Colonic mucosa (tissue), 4 donors: Measurements from ENCODE around the gene SP3. TPM values are rescaled to one million over a fixed set of nuclear protein-coding genes. Genes with fewer than 3 reads are reported as not detected.

Source experiments
- DNase-seq: peaks from one replicate; pipeline ENCODE4 v3.0.0-alpha.2; 2020
- H3K27ac ChIP-seq: fragments of 200-600 bp; one replicate; pipeline ENCODE4 v1.8.0; 2021
- H3K27me3 ChIP-seq: fragments of 200-600 bp; one replicate; pipeline ENCODE4 v1.8.0; 2021
- H3K36me3 ChIP-seq: fragments of 200-600 bp; one replicate; pipeline ENCODE4 v1.8.0; 2021
- H3K4me1 ChIP-seq: fragments of 200-600 bp; one replicate; pipeline ENCODE4 v1.8.0; 2021; ENCODE audit warnings: mild to moderate bottlenecking
- H3K4me3 ChIP-seq: fragments of 200-600 bp; one replicate; pipeline ENCODE4 v1.8.0; 2021
- H3K9ac ChIP-seq, 2 donors: one replicate each; pipeline ENCODE4 v1.7.0; 2013; ENCODE audit warnings: control low read depth in 2 of 2, low read depth in 2 of 2, low read length in 2 of 2
- H3K9me3 ChIP-seq: fragments of 200-600 bp; one replicate; pipeline ENCODE4 v1.8.0; 2021
- CTCF ChIP-seq: fragments of 200-600 bp; IDR thresholded peaks from one replicate; pipeline ENCODE4 v1.8.0; 2022; ENCODE audit warnings: antibody characterized with exemption, mild to moderate bottlenecking
- intact Hi-C: fragments of 100-400 bp; cut with DNase I; formaldehyde crosslinking; loops from one replicate; pipeline ENCODE4 v1.14.1; 2022
- total RNA-seq, 2 donors: library from RNA; stranded (reverse); fragmentation: NEBNext Ultra II Directional in 1 of 2; extraction: Animal tissue kit (Norgen Biotek cat#: 25700) in 1 of 2; gene quantifications; one replicate each; pipeline ENCODE4 v1.2.1, GENCODE V29; 2021
- donor health status: healthy.
- donor health status: DM: no; HTN: no; CAD: no.
- donor health status: DM: no; HTN: no; CAD: no.

The SP3 gene
- total RNA-seq, 2 donors from 2014 or later = 77.0 to 99.0 TPM

GRCh38 chr2:173962583-173963110, 2.5 kb downstream of the SP3 start:
- no peak for TF ChIP-seq CTCF
- Histone ChIP-seq H3K36me3 (no peaks in the 10 kb centered on the region), H3K9me3 (no peaks in the 10 kb centered on the region), H3K4me1 (peaks cover 10% of the 10 kb centered on the region), H3K27ac (peak overlapping the region; percentile 99), H3K9ac (peak overlapping the region; percentile 16 to 61), H3K27me3 (no peaks in the 10 kb centered on the region), H3K4me3 (peak overlapping the region; percentile 90)
- intact Hi-C loops = loop anchor here (10.0 kb wide), 1 partner anchor 72 kb away; no protein-coding TSS in a partner anchor
- DNase-seq = no peak

GRCh38 chr2:173962031-173962430, 3.1 kb downstream of the SP3 start:
- H3K4me3 ChIP-seq = peak overlapping the region; percentile 90
- no peaks in the 10 kb centered on the region for H3K9me3 ChIP-seq
- no peak for DNase-seq
- TF ChIP-seq CTCF = no peak
- H3K27ac ChIP-seq = peak overlapping the region; percentile 99
- H3K27me3 ChIP-seq = no peaks in the 10 kb centered on the region
- peaks cover 11% of the 10 kb centered on the region for H3K4me1 ChIP-seq
- intact Hi-C loops = loop anchor here (10.0 kb wide), 1 partner anchor 73 kb away; no protein-coding TSS in a partner anchor
- H3K36me3 ChIP-seq = no peaks in the 10 kb centered on the region
- H3K9ac ChIP-seq = peak overlapping the region in 1 of 2 donors; percentile 61

- Histone ChIP-seq H3K4me3 (no peak overlapping the region), H3K27ac (peak overlapping the region; percentile 99), H3K36me3 (no peaks in the 10 kb centered on the region), H3K4me1 (peaks cover 4% of the 10 kb centered on the region), H3K9ac (no peak overlapping the region), H3K9me3 (no peaks in the 10 kb centered on the region), H3K27me3 (no peaks in the 10 kb centered on the region)
- DNase-seq = no peak
- no peak for TF ChIP-seq CTCF
- intact Hi-C loops = loop anchor here (10.0 kb wide), 1 partner anchor 73 kb away; no protein-coding TSS in a partner anchor
These were observed 3.8 kb downstream of the SP3 start for GRCh38 chr2:173961346-173961705.

- peaks cover 9% of the 10 kb centered on the region for H3K36me3 ChIP-seq
- no peaks in the 10 kb centered on the region for H3K27me3 ChIP-seq
- H3K4me3 ChIP-seq = no peak overlapping the region
- no peak for TF ChIP-seq CTCF
- no peak for DNase-seq
- H3K4me1 ChIP-seq = peaks cover 4% of the 10 kb centered on the region
- intact Hi-C loops = loop anchor here (10.0 kb wide), 1 partner anchor 75 kb away; no protein-coding TSS in a partner anchor
- H3K9ac ChIP-seq = no peak overlapping the region
- H3K9me3 ChIP-seq = no peaks in the 10 kb centered on the region
- peak overlapping the region; percentile 99 for H3K27ac ChIP-seq
These were observed 5.3 kb downstream of the SP3 start for GRCh38 chr2:173959909-173960308.

- Histone ChIP-seq H3K4me3 (no peak overlapping the region), H3K9ac (no peak overlapping the region), H3K4me1 (peaks cover 4% of the 10 kb centered on the region), H3K27me3 (no peaks in the 10 kb centered on the region), H3K27ac (no peak overlapping the region), H3K36me3 (peaks cover 9% of the 10 kb centered on the region), H3K9me3 (no peaks in the 10 kb centered on the region)
- TF ChIP-seq CTCF = no peak
- DNase-seq = no peak
- intact Hi-C loops = no loop called here
These were observed 5.8 kb downstream of the SP3 start for GRCh38 chr2:173959358-173959884.
